PFSK-1 (cell line): ENCODE data around the gene ANKRD13D.

Experiments
- POLR2AphosphoS5 ChIP-seq: IDR thresholded peaks from 2 replicates; pipeline ENCODE4 v1.6.1; 2012; ENCODE audit warnings: low read depth, mild to moderate bottlenecking, control low read depth, low read length, moderate library complexity
- SIN3A ChIP-seq: IDR thresholded peaks from 2 replicates; pipeline ENCODE4 v1.6.1; 2012; ENCODE audit warnings: mild to moderate bottlenecking, low read length, moderate library complexity, borderline replicate concordance; ENCODE audit not compliant: insufficient read depth
- TAF1 ChIP-seq: IDR thresholded peaks from 2 replicates; pipeline ENCODE4 v1.6.1; 2012; ENCODE audit warnings: low read length, control low read depth, borderline replicate concordance; ENCODE audit not compliant: insufficient read depth
- TF ChIP-seq, protein P1 (sequence below), 2 experiments: IDR thresholded peaks; 2 replicates each; pipeline versions ENCODE4 v1.6.1 to v1.8.0; 2011 to 2012; ENCODE audit warnings: low read depth in 2 of 2, low read length in 2 of 2, control low read depth in 1 of 2, inconsistent platforms in 1 of 2, mild to moderate bottlenecking in 1 of 2, moderate library complexity in 1 of 2; ENCODE audit not compliant: insufficient read depth in 1 of 2

DNA sequence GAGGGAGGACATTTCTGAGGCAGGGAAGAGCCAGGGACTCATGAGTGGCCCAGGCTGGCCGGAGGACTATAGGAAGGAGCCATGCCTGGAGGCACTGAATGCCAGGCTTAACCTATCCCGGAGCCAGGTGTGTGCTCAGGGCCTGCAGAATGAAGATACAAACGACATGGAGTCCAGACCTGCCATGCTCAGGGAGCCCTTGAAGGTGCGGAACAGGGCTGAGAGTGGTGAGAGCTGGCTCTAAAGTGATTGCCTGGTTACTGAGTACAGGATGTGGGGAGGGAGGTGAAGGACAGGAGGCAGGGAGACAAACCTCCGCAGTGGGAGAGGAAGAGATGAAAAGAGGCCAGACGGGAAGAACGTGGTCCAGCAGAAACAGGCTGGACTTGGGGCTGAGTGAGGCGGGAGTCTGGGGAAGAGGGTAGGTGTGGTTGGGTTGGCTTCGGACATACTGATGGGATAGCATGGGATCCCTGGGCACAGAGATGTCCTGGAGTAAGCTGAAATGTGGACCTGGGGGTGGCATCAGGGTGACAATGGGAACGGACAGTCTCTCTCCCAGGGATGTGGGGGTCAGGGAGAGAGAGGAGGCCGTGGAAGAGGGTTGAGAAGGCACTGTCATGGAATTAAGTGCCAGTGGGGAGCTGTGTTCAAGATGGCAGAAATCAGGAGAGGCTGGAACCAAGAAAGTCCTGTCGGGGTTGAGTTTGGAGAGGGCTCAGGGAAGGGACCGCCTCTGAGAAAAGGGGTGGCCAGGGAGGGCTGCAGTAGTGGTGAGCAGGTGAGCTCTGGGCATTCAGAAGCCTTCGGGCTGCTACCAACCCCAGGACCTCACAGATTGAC is 1.5 kb upstream of the ANKRD13D start:
- TF ChIP-seq, protein P1, sequence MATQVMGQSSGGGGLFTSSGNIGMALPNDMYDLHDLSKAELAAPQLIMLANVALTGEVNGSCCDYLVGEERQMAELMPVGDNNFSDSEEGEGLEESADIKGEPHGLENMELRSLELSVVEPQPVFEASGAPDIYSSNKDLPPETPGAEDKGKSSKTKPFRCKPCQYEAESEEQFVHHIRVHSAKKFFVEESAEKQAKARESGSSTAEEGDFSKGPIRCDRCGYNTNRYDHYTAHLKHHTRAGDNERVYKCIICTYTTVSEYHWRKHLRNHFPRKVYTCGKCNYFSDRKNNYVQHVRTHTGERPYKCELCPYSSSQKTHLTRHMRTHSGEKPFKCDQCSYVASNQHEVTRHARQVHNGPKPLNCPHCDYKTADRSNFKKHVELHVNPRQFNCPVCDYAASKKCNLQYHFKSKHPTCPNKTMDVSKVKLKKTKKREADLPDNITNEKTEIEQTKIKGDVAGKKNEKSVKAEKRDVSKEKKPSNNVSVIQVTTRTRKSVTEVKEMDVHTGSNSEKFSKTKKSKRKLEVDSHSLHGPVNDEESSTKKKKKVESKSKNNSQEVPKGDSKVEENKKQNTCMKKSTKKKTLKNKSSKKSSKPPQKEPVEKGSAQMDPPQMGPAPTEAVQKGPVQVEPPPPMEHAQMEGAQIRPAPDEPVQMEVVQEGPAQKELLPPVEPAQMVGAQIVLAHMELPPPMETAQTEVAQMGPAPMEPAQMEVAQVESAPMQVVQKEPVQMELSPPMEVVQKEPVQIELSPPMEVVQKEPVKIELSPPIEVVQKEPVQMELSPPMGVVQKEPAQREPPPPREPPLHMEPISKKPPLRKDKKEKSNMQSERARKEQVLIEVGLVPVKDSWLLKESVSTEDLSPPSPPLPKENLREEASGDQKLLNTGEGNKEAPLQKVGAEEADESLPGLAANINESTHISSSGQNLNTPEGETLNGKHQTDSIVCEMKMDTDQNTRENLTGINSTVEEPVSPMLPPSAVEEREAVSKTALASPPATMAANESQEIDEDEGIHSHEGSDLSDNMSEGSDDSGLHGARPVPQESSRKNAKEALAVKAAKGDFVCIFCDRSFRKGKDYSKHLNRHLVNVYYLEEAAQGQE (IDR thresholded peaks at IDR 0.05; ENCODE audit: insufficient read depth in 1 of 2, low read depth in 2 of 2, low read length in 2 of 2) = no peak
- no peak for TF ChIP-seq POLR2AphosphoS5
- TF ChIP-seq SIN3A = 0 out of 2 replicates have a peak, but pooled peaks have one; percentile 26
- TF ChIP-seq TAF1 = no peak
